HCT116 (cell line): Measurements from ENCODE around the gene MLLT6.

ENCODE experiments used
- CBX3 ChIP-seq: IDR thresholded peaks from 2 replicates; pipeline ENCODE4 v1.6.1; 2012; ENCODE audit warnings: low read depth
- EZH2 ChIP-seq: fragments of 200-600 bp; sonication (generic); IDR thresholded peaks from 2 replicates; pipeline ENCODE4 v1.6.1; 2017; ENCODE audit warnings: antibody characterized with exemption, mixed run types
- JUND ChIP-seq: IDR thresholded peaks from 2 replicates; pipeline ENCODE4 v1.6.1; 2012
- POLR2A ChIP-seq: IDR thresholded peaks from 2 replicates; pipeline ENCODE4 v1.7.0; 2011; ENCODE audit warnings: borderline replicate concordance; ENCODE audit not compliant: insufficient read depth, insufficient read length; ENCODE audit errors: extremely low read depth
- POLR2AphosphoS5 ChIP-seq: IDR thresholded peaks from 2 replicates; pipeline ENCODE4 v1.6.1; 2011; ENCODE audit warnings: mild to moderate bottlenecking, low read depth, low read length, moderate library complexity
- SIN3A ChIP-seq: IDR thresholded peaks from 2 replicates; pipeline ENCODE4 v1.6.1; 2012; ENCODE audit warnings: low read depth
- YY1 ChIP-seq: IDR thresholded peaks from 2 replicates; pipeline ENCODE4 v1.6.1; 2011; ENCODE audit warnings: low read length, low read depth, moderate library complexity, mild to moderate bottlenecking; ENCODE audit not compliant: insufficient replicate concordance; ENCODE audit errors: extremely low read depth
- ZNF274 ChIP-seq: fragments of 200-500 bp; sonication (Bioruptor generic); IDR thresholded peaks from 2 replicates; pipeline ENCODE4 v1.6.1; 2014; ENCODE audit warnings: mild to moderate bottlenecking, low read depth, low read length, inconsistent platforms
- TF ChIP-seq, protein P1 (sequence below), 3 experiments: fragments of 200-600 bp in 1 of 3; sonication (generic) in 1 of 3; IDR thresholded peaks in 2 of 3; conservative IDR thresholded peaks in 1 of 3; 2 replicates each; pipeline ENCODE4 v1.5.1; 2012 to 2017; ENCODE audit warnings: low read depth in 2 of 3, low read length in 2 of 3, antibody characterized with exemption in 1 of 3, borderline replicate concordance in 1 of 3, control low read depth in 1 of 3, mild to moderate bottlenecking in 1 of 3, mixed read lengths in 1 of 3, mixed run types in 1 of 3, moderate library complexity in 1 of 3; ENCODE audit not compliant: insufficient read depth in 1 of 3

DNA sequence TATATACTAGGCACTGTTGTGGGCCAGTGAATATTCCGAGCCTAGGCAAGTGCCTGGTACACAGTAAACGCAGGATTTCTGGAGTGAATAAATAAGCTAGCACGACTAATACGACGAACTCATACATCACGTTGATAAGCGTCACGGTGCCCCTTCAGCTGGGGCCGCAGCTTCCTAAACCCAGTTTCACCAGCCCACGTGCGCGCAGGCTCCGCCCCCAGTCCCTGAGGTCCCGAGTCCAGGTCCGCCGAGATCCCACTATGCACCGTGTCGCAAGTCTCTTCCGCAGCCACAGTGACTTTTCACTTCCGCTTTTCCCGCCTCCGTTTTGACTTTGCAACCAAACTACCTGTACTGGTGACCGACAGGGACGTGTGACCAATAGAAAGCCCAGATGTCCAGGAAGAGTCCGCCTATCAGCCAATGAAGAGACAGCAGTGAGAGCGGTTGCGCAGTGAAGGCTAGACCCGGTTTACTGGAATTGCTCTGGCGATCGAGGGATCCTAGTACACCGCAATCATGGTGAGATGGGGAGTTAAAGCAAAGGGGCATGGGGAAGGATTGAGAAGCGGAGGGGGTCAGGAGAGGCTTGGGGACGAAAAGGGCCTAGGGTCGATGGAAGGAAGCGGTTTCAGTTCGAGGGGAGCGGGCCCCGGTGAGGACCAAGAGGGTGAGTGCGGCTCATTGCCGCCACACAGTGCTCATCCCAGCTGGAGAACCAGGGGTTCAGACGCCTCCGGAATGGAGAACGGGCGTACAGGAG lies 47.4 kb downstream of the MLLT6 start, which contains the start of gene PSMB3:
- no peak for TF ChIP-seq ZNF274
- TF ChIP-seq CBX3 = no peak
- TF ChIP-seq, protein P1, sequence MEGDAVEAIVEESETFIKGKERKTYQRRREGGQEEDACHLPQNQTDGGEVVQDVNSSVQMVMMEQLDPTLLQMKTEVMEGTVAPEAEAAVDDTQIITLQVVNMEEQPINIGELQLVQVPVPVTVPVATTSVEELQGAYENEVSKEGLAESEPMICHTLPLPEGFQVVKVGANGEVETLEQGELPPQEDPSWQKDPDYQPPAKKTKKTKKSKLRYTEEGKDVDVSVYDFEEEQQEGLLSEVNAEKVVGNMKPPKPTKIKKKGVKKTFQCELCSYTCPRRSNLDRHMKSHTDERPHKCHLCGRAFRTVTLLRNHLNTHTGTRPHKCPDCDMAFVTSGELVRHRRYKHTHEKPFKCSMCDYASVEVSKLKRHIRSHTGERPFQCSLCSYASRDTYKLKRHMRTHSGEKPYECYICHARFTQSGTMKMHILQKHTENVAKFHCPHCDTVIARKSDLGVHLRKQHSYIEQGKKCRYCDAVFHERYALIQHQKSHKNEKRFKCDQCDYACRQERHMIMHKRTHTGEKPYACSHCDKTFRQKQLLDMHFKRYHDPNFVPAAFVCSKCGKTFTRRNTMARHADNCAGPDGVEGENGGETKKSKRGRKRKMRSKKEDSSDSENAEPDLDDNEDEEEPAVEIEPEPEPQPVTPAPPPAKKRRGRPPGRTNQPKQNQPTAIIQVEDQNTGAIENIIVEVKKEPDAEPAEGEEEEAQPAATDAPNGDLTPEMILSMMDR (IDR thresholded peaks at IDR 0.05 in 2 of 3, conservative IDR thresholded peaks at IDR 0.05 in 1 of 3; ENCODE audit: borderline replicate concordance in 1 of 3, insufficient read depth in 1 of 3, low read depth in 2 of 3, low read length in 2 of 3) = no peak
- TF ChIP-seq POLR2AphosphoS5 = peak; percentile 64
- TF ChIP-seq EZH2 = no peak
- peak; percentile 58 for TF ChIP-seq POLR2A
- peak; percentile 90 for TF ChIP-seq SIN3A
- peak; percentile 81 for TF ChIP-seq YY1
- no peak for TF ChIP-seq JUND
